Stimulated activated CD4-positive, alpha-beta T cell treated with anti-CD3 and anti-CD28 coated beads, Interleukin-4, amount 100 ng/mL, for 4 hours (primary cell): Measurements from ENCODE around the gene PSMA2.
A peak's percentile ranks its signal among the peaks of the same experiment; 100 is the strongest.
"Not testable (repeated sequence)": the region's sequence is repeated elsewhere in the genome, so short reads cannot be mapped to it uniquely, and the experiment has no call there.

Experiments used
- DNase-seq, 2 experiments: peaks; one replicate each; pipeline ENCODE4 v3.0.0-alpha.2; 2020

PSMA2 gene

GRCh38 chr7:42900842-42901241, 31.1 kb downstream of the PSMA2 start:
- DNase-seq, result no peak

- no peak for DNase-seq
Observed at GRCh38 chr7:42893346-42894240, 38.4 kb downstream of the PSMA2 start.

- DNase-seq, result no peak
Observed at GRCh38 chr7:42886893-42887505, 45.0 kb downstream of the PSMA2 start.

GRCh38 chr7:42886129-42886528, 45.8 kb downstream of the PSMA2 start:
- no peak for DNase-seq

GRCh38 chr7:42885183-42885582, 46.8 kb downstream of the PSMA2 start:
- DNase-seq, result not testable (repeated sequence)

GRCh38 chr7:42883950-42884349, 48.0 kb downstream of the PSMA2 start:
- DNase-seq, result no peak

GRCh38 chr7:42880392-42880791, 51.6 kb downstream of the PSMA2 start:
- DNase-seq, result no peak

- DNase-seq, result no peak
Observed at GRCh38 chr7:42878303-42878702, 53.7 kb downstream of the PSMA2 start.

GRCh38 chr7:42877862-42878261, 54.1 kb downstream of the PSMA2 start:
- DNase-seq, result no peak

- peak; percentile 26 to 48 for DNase-seq
Observed at GRCh38 chr7:42876182-42877068, 55.5 kb downstream of the PSMA2 start.

- DNase-seq, result peak; percentile 7 to 51
Observed at GRCh38 chr7:42869131-42870020, 62.6 kb downstream of the PSMA2 start.

GRCh38 chr7:42868480-42868879, 63.5 kb downstream of the PSMA2 start:
- no peak for DNase-seq
